GM12801 (cell line): ENCODE data around the gene UBL4A.

Experiments used
- CTCF ChIP-seq: IDR thresholded peaks from one replicate; pipeline ENCODE4 v1.5.1; 2011; ENCODE audit warnings: control low read depth; ENCODE audit not compliant: insufficient read length; ENCODE audit errors: extremely low read depth

UBL4A gene

DNA sequence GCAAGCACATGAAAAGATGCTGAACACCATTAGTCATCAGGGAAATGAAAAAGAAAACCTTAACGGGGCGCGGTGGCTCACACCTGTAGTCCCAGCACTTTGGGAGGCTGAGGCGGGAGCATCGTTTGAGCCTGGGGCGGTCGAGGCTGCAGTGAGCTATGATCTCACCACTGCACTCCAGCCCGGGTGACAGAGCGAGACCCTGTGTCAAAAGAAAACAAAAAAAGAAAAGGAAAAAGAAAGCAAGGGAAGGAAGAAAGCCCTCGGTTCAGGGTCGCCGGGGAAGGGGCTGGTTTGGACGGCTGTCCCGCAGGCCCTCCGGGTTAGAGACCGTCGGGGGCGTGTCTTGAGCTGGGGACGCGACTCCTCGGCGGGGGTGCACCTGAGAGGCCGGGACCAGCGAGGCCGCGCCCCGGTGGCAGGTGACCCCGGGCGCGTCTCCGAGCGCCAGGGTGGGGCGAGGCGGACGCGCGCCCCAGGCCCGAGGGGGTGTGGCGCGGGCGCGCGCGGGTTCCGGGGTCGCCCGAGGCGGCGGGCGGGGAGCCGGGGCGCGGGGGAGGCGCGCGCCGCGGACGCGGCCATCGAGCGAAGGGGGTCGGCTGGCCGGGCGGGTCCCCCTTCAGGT is 28.8 kb downstream of the UBL4A start:
- TF ChIP-seq CTCF: no peak

DNA sequence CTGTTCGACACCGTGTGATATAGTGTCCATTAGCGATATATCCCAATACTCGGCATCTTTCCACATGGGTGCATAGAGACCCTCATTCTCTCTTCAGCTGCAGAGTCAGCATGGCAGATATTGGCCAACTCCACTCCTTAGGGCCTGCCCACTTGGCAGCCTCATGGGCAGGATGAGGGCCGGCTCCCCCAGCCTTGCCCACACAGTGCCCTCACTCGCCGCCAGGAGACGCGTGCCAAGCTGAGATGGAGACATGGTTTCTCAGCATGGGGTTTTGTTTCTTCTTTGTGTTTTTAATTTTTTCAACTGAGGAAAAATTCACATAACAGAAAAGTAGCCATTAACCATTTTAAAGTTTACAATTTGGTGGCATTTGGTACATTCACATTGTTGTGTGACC is 33.6 kb downstream of the UBL4A start:
- no peak for TF ChIP-seq CTCF

GRCh38 chrX:154450312-154450711 is 36.1 kb downstream of the UBL4A start:
- no peak for TF ChIP-seq CTCF

DNA sequence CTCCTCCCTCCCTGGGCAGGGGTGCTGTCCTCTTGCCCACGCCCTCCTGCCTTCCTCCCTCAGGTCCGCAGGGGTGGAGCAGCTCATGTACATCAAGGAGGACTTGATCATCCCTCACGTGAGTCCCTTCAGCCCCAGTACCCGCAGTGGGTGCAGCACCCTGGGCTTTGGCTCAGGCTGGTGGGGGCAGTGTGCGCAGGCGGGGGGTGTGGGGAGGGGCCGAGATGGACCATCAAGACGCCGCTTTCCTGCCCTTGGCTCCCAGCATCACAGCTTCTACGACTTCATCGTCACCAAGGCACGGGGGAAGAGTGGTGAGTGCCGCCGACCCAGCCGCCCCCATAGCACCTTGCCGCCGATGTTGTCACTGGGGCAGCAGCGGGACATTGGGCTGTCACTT is 36.8 kb downstream of the UBL4A start:
- no peak for TF ChIP-seq CTCF

- TF ChIP-seq CTCF: no peak
These were observed 37.9 kb downstream of the UBL4A start for GRCh38 chrX:154448484-154448883.

DNA sequence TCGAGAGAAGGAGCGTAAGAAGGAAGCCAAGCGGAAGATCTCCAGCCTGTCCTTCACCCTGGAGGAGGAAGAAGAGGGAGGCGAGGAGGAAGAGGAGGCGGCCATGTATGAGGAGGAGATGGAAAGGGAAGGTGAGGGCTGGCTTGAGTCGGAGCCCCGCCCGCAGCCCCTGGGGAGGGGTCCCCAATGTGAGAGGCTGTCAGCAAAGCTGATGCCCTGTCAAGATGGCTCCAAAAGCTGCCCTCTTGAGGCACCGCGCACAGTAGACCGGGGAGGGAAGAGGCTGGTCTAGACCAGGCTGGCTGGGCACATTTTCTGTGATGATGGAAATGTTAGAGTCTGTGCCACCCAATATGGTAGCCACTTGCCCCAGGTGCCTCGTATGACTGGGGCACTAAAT is 40.0 kb downstream of the UBL4A start:
- no peak for TF ChIP-seq CTCF

GRCh38 chrX:154445776-154446175 is 40.6 kb downstream of the UBL4A start:
- TF ChIP-seq CTCF: no peak

GRCh38 chrX:154444755-154445246 is 41.6 kb downstream of the UBL4A start:
- no peak for TF ChIP-seq CTCF
